HG03442 (cell line): ENCODE data around the gene ZNF516.
"Not testable (repeated sequence)": the region's sequence is repeated elsewhere in the genome, so short reads cannot be mapped to it uniquely, and the experiment has no call there.

Source experiments
- ATAC-seq: cut with Tn5 transposase; IDR thresholded peaks from one replicate; pipeline ENCODE4 v1.9.1; 2021; ENCODE audit warnings: mild to moderate bottlenecking, moderate library complexity; ENCODE audit not compliant: unreplicated experiment

The ZNF516 gene

GRCh38 chr18:76495006-76495370 lies at the start of gene ZNF516:
ZNF516 (minus strand) TSS chr18:76495242; CDS start chr18:76443054, 52,188 bp downstream.
- no peak for ATAC-seq

- no peak for ATAC-seq
These were observed 43.8 kb upstream of the ZNF516 start for GRCh38 chr18:76538846-76539245.

- no peak for ATAC-seq
These were observed 42.6 kb upstream of the ZNF516 start for GRCh38 chr18:76537621-76538020.

- ATAC-seq, result not testable (repeated sequence)
These were observed 41.6 kb upstream of the ZNF516 start for GRCh38 chr18:76536593-76536992.

GRCh38 chr18:76532875-76533274 lies 37.8 kb upstream of the ZNF516 start:
- no peak for ATAC-seq

GRCh38 chr18:76530846-76531245 lies 35.8 kb upstream of the ZNF516 start:
- no peak for ATAC-seq

- ATAC-seq, result no peak
These were observed 35.3 kb upstream of the ZNF516 start for GRCh38 chr18:76530391-76530790.

- ATAC-seq, result no peak
These were observed 34.4 kb upstream of the ZNF516 start for GRCh38 chr18:76529433-76529811.

GRCh38 chr18:76528477-76529432 lies 33.7 kb upstream of the ZNF516 start:
- ATAC-seq, result peak; percentile 45

GRCh38 chr18:76525911-76526310 lies 30.9 kb upstream of the ZNF516 start:
- ATAC-seq, result no peak

- ATAC-seq, result no peak
These were observed 30.1 kb upstream of the ZNF516 start for GRCh38 chr18:76524900-76525698.

- ATAC-seq, result no peak
These were observed 29.4 kb upstream of the ZNF516 start for GRCh38 chr18:76524477-76524876.

- ATAC-seq, result no peak
These were observed 27.5 kb upstream of the ZNF516 start for GRCh38 chr18:76522551-76522950.

GRCh38 chr18:76522122-76522503 lies 27.1 kb upstream of the ZNF516 start:
- no peak for ATAC-seq

GRCh38 chr18:76521417-76522121 lies 26.5 kb upstream of the ZNF516 start:
- ATAC-seq, result no peak

GRCh38 chr18:76518860-76519538 lies 24.0 kb upstream of the ZNF516 start:
- no peak for ATAC-seq

GRCh38 chr18:76518123-76518859 lies 23.2 kb upstream of the ZNF516 start:
- no peak for ATAC-seq

GRCh38 chr18:76515576-76515975 lies 20.5 kb upstream of the ZNF516 start:
- no peak for ATAC-seq

GRCh38 chr18:76514573-76514972 lies 19.5 kb upstream of the ZNF516 start:
- ATAC-seq, result no peak

GRCh38 chr18:76507830-76508385 lies 12.9 kb upstream of the ZNF516 start:
- ATAC-seq, result no peak
